ENCODE data around the gene INPP5F.
A peak's percentile ranks its signal among the peaks of the same experiment; 100 is the strongest.
"Not testable (repeated sequence)": the region's sequence is repeated elsewhere in the genome, so short reads cannot be mapped to it uniquely, and the experiment has no call there.

Gene INPP5F

GRCh38 chr10:119778776-119779445 lies 53.1 kb downstream of the INPP5F start:
- no peak for DNase-seq

- DNase-seq: no peak
Observed at GRCh38 chr10:119780879-119781480, 55.1 kb downstream of the INPP5F start.

- DNase-seq: no peak
Observed at GRCh38 chr10:119781498-119781897, 55.6 kb downstream of the INPP5F start.

- no peak for DNase-seq
Observed at GRCh38 chr10:119782981-119783664, 57.3 kb downstream of the INPP5F start.

GRCh38 chr10:119783665-119784027 lies 57.8 kb downstream of the INPP5F start:
- DNase-seq: no peak

GRCh38 chr10:119784340-119785067 lies 58.7 kb downstream of the INPP5F start:
- peak; percentile 26 for DNase-seq

- DNase-seq: peak; percentile 7
Observed at GRCh38 chr10:119786117-119786769, 60.4 kb downstream of the INPP5F start.

GRCh38 chr10:119795101-119795500 lies 69.3 kb downstream of the INPP5F start:
- DNase-seq: not testable (repeated sequence)

GRCh38 chr10:119796039-119796438 lies 70.2 kb downstream of the INPP5F start:
- DNase-seq: no peak

GRCh38 chr10:119801176-119801575 lies 75.3 kb downstream of the INPP5F start:
- DNase-seq: no peak

- no peak for DNase-seq
Observed at GRCh38 chr10:119801998-119802538, 76.2 kb downstream of the INPP5F start.

- DNase-seq: no peak
Observed at GRCh38 chr10:119803264-119803663, 77.4 kb downstream of the INPP5F start.

GRCh38 chr10:119805702-119806230 lies 79.9 kb downstream of the INPP5F start:
- no peak for DNase-seq

- DNase-seq: no peak
Observed at GRCh38 chr10:119806334-119807130, 80.7 kb downstream of the INPP5F start.

- no peak for DNase-seq
Observed at GRCh38 chr10:119807960-119808697, 82.3 kb downstream of the INPP5F start.

- no peak for DNase-seq
Observed at GRCh38 chr10:119811122-119811521, 85.3 kb downstream of the INPP5F start.

GRCh38 chr10:119812684-119813083 lies 86.8 kb downstream of the INPP5F start:
- no peak for DNase-seq

GRCh38 chr10:119815671-119816070 lies 89.8 kb downstream of the INPP5F start:
- DNase-seq: no peak

- DNase-seq: peak; percentile 39
Observed at GRCh38 chr10:119817991-119818888, 92.4 kb downstream of the INPP5F start.

- no peak for DNase-seq
Observed at GRCh38 chr10:119818889-119819270, 93.0 kb downstream of the INPP5F start.
